ENCODE results near the gene SHH. TPM values are rescaled to one million over a fixed set of nuclear protein-coding genes. Genes with fewer than 3 reads are reported as not detected.

Gene SHH
- total RNA-seq, 6 experiments from 2014 or later = not detected

DNA sequence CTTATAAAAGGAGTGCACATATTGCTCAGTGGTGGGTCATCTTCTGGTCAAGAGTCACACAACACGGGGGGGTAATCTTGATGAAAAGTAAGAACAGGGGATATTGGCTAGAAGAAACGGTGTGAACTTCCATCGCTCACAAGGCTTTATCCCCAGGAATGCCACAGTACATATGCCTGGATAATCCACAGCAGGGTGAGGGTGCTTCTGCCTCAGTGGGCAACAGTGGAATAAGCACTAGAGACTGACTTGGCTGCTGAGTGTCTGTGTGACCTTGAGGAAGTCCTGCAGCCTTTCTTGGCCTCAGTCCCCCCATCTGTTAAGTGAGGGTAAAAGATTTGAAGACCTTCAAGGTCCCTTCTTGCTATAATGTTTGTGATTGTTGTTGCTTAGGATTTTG lies 44.9 kb upstream of the SHH start:
- H3K36me3 Mint-ChIP-seq (ENCODE audit: low read depth) = no peaks in the 10 kb centered on the region
- TF ChIP-seq CTCF (IDR thresholded peaks at IDR 0.05) = no peak
- no peak overlapping the region for H3K4me3 Mint-ChIP-seq
- H3K9me3 Mint-ChIP-seq = peaks cover 5% of the 10 kb centered on the region; the same call in 1 of the 2 replicates
- peaks cover 4% of the 10 kb centered on the region for H3K27me3 Mint-ChIP-seq (ENCODE audit: insufficient read depth)
- no peak for DNase-seq
- H3K4me1 Mint-ChIP-seq (ENCODE audit: low read depth) = no peaks in the 10 kb centered on the region
- H3K27ac Mint-ChIP-seq = no peak overlapping the region

DNA sequence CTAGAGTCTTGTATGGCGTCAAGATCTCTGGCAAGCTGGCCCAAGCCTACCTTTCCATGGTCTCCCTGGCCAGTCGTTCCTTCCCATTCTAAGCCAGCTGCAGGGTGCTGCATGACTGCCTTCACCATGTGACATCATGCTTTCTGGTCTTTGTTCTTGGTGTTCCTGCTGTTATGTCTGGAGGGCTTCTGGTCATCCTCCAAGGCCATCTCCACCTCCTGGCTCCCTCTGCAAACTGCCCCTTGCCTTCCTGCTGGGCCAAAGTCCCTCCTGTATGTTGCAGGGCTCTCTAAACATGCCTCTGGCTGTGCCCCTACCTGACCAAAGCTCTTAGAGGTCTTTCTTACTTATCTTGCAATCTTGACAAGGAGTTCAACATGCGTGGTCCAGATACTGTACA lies 44.4 kb upstream of the SHH start:
- Mint-ChIP-seq H3K9me3 (peaks cover 5% of the 10 kb centered on the region; the same call in 1 of the 2 replicates), H3K4me3 (no peak overlapping the region), H3K27me3 (ENCODE audit: insufficient read depth) (peaks cover 4% of the 10 kb centered on the region)

GRCh38 chr7:155852426-155853301 lies 40.4 kb upstream of the SHH start:
- no peak overlapping the region for H3K4me3 Mint-ChIP-seq
- no peak for DNase-seq
- peaks cover 11% of the 10 kb centered on the region; the same call in 1 of the 2 replicates for H3K9me3 Mint-ChIP-seq
- H3K4me1 Mint-ChIP-seq (ENCODE audit: low read depth) = no peaks in the 10 kb centered on the region
- H3K36me3 Mint-ChIP-seq (ENCODE audit: low read depth) = no peaks in the 10 kb centered on the region
- no peak for TF ChIP-seq CTCF (IDR thresholded peaks at IDR 0.05)
- no peak overlapping the region for H3K27ac Mint-ChIP-seq
- peaks cover 2% of the 10 kb centered on the region for H3K27me3 Mint-ChIP-seq (ENCODE audit: insufficient read depth)

More for the DNA sequence above, 44.4 kb upstream of the SHH start:
- no peak overlapping the region for H3K27ac Mint-ChIP-seq
- H3K4me1 Mint-ChIP-seq (ENCODE audit: low read depth) = no peaks in the 10 kb centered on the region
- no peak for TF ChIP-seq CTCF (IDR thresholded peaks at IDR 0.05)
- no peaks in the 10 kb centered on the region for H3K36me3 Mint-ChIP-seq (ENCODE audit: low read depth)
- no peak for DNase-seq

DNA sequence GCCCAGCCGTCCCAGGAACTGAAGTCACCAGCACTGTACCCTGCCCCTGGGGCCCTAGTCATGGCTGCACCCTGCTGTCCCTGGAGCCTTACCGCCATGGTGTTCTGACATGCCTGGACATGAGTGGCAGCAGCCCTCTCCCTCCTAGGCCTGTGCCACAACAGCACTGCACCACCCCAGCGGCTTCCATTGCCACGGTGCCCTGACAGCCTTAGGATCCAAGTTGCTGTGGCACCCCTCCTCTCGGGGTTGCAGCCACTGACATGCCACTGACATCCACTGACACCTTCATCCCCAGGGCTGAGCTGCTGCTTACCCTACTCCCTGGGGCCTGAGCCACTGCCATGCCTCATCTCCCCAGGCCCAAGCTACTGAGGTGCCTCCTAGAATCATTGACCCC lies 39.6 kb upstream of the SHH start:
- peaks cover 2% of the 10 kb centered on the region for H3K27me3 Mint-ChIP-seq (ENCODE audit: insufficient read depth)
- no peak overlapping the region for H3K27ac Mint-ChIP-seq
- H3K9me3 Mint-ChIP-seq = peaks cover 11% of the 10 kb centered on the region; the same call in 1 of the 2 replicates
- H3K4me3 Mint-ChIP-seq = no peak overlapping the region
- TF ChIP-seq CTCF (IDR thresholded peaks at IDR 0.05) = no peak
- no peaks in the 10 kb centered on the region for H3K4me1 Mint-ChIP-seq (ENCODE audit: low read depth)
- no peak for DNase-seq
- no peaks in the 10 kb centered on the region for H3K36me3 Mint-ChIP-seq (ENCODE audit: low read depth)

- Mint-ChIP-seq H3K36me3 (ENCODE audit: low read depth) (no peaks in the 10 kb centered on the region), H3K27ac (no peak overlapping the region), H3K4me1 (ENCODE audit: low read depth) (no peaks in the 10 kb centered on the region), H3K9me3 (peaks cover 11% of the 10 kb centered on the region; the same call in 1 of the 2 replicates), H3K4me3 (no peak overlapping the region), H3K27me3 (ENCODE audit: insufficient read depth) (peaks cover 2% of the 10 kb centered on the region)
- TF ChIP-seq CTCF (IDR thresholded peaks at IDR 0.05) = no peak
- DNase-seq = no peak
These were observed 38.8 kb upstream of the SHH start for GRCh38 chr7:155850766-155851678.

Measured in HFFc6 (cell line).